ENCODE measurements around the gene AOC2. TPM values are rescaled to one million over a fixed set of nuclear protein-coding genes. Genes with fewer than 3 reads are reported as not detected.
"Not testable (repeated sequence)": the region's sequence is repeated elsewhere in the genome, so short reads cannot be mapped to it uniquely, and the experiment has no call there.

Gene AOC2
- polyA plus RNA-seq, 1 of the 3 experiments (the other 2 are of a cell fraction): 0.33 TPM

GRCh38 chr17:42855048-42855596, 10.7 kb downstream of the AOC2 start:
- WGBS (ENCODE audit: low lambda C conversion rate): 57% methylated on average over 5 of the region's 8 CpGs
- H3K9ac ChIP-seq: no peak overlapping the region
- POLR2A ChIA-PET: interaction anchor here (0.9 kb wide), 1 partner anchor 30 kb away, joined by 5 read pairs; no protein-coding TSS in a partner anchor

DNA sequence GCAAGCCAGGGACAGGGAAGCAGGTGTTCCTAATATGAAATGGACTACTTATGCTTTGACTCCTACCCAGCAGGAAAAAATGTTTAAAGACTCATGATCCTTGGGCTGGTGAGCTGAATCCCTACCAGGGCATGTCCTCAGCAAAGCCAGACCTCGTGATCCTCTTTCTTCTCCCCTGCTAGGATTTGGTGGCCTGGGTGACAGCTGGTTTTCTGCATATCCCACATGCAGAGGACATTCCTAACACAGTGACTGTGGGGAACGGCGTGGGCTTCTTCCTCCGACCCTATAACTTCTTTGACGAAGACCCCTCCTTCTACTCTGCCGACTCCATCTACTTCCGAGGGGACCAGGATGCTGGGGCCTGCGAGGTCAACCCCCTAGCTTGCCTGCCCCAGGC, 11.7 kb downstream of the AOC2 start:
- H3K27me3 ChIP-seq (ENCODE audit: insufficient read depth); H3K9me2 ChIP-seq; H3F3A ChIP-seq (replicated peaks; ENCODE audit: insufficient read depth); H3K4me1 ChIP-seq (ENCODE audit: control insufficient read depth in 1 of 2, insufficient read depth in 2 of 2, low read depth in 1 of 2, low read length in 1 of 2); H3K4me3 ChIP-seq (ENCODE audit: low read depth in 2 of 2, low read length in 1 of 2); H3K27ac ChIP-seq (ENCODE audit: low read depth in 2 of 2, low read length in 1 of 2); H3K9me3 ChIP-seq; H4K20me1 ChIP-seq (ENCODE audit: insufficient read depth); H3K9ac ChIP-seq; DNase-seq; H3K36me3 ChIP-seq (replicated peaks in 1 of 2; ENCODE audit: control insufficient read depth in 1 of 2, insufficient read depth in 2 of 2, low read length in 1 of 2); H3K4me2 ChIP-seq; H3K79me2 ChIP-seq (ENCODE audit: insufficient read depth); H2AFZ ChIP-seq (ENCODE audit: low read depth); POLR2A ChIA-PET: not testable (repeated sequence)
- WGBS (ENCODE audit: low lambda C conversion rate): 83% methylated on average over 7 of the region's 8 CpGs
- CTCF ChIA-PET: interaction anchor here (1.2 kb wide), 1 partner anchor 13 kb away, joined by 4 read pairs; no protein-coding TSS in a partner anchor

More at GRCh38 chr17:42855048-42855596, 10.7 kb downstream of the AOC2 start:
- no peaks in the 10 kb centered on the region for H3K79me2 ChIP-seq (ENCODE audit: insufficient read depth)
- no peaks in the 10 kb centered on the region for H4K20me1 ChIP-seq (ENCODE audit: insufficient read depth)
- DNase-seq: no peak
- CTCF ChIA-PET: interaction anchor here (1.2 to 1.7 kb wide), 2 partner anchors 12 to 35 kb away, joined by 4 read pairs; no protein-coding TSS in a partner anchor
- TF ChIP-seq MXI1 (IDR thresholded peaks at IDR 0.05; ENCODE audit: low read depth, low read length): no peak
- no peak for TF ChIP-seq FOSL2 (IDR thresholded peaks at IDR 0.05; ENCODE audit: borderline replicate concordance, low read depth)
- TF ChIP-seq, protein P1, sequence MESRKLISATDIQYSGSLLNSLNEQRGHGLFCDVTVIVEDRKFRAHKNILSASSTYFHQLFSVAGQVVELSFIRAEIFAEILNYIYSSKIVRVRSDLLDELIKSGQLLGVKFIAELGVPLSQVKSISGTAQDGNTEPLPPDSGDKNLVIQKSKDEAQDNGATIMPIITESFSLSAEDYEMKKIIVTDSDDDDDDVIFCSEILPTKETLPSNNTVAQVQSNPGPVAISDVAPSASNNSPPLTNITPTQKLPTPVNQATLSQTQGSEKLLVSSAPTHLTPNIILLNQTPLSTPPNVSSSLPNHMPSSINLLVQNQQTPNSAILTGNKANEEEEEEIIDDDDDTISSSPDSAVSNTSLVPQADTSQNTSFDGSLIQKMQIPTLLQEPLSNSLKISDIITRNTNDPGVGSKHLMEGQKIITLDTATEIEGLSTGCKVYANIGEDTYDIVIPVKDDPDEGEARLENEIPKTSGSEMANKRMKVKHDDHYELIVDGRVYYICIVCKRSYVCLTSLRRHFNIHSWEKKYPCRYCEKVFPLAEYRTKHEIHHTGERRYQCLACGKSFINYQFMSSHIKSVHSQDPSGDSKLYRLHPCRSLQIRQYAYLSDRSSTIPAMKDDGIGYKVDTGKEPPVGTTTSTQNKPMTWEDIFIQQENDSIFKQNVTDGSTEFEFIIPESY (IDR thresholded peaks at IDR 0.05; ENCODE audit: borderline replicate concordance, low read depth): no peak
- H3K27ac ChIP-seq (ENCODE audit: low read depth in 2 of 2, low read length in 1 of 2): no peak overlapping the region
- H3K36me3 ChIP-seq (replicated peaks in 1 of 2; ENCODE audit: control insufficient read depth in 1 of 2, insufficient read depth in 2 of 2, low read length in 1 of 2): no peaks in the 10 kb centered on the region
- no peaks in the 10 kb centered on the region for H3F3A ChIP-seq (replicated peaks; ENCODE audit: insufficient read depth)
- no peak overlapping the region for H3K4me3 ChIP-seq (ENCODE audit: low read depth in 2 of 2, low read length in 1 of 2)
- H3K4me2 ChIP-seq: no peak overlapping the region
- no peaks in the 10 kb centered on the region; a peak in 1 of 4 replicates for H3K4me1 ChIP-seq (ENCODE audit: control insufficient read depth in 1 of 2, insufficient read depth in 2 of 2, low read depth in 1 of 2, low read length in 1 of 2)
- H3K9me2 ChIP-seq: no peaks in the 10 kb centered on the region
- H2AFZ ChIP-seq (ENCODE audit: low read depth): no peak overlapping the region
- H3K27me3 ChIP-seq (ENCODE audit: insufficient read depth): 0 out of 2 replicates have a peak, but pooled peaks cover 5% of the 10 kb centered on the region
- no peaks in the 10 kb centered on the region for H3K9me3 ChIP-seq

DNA sequence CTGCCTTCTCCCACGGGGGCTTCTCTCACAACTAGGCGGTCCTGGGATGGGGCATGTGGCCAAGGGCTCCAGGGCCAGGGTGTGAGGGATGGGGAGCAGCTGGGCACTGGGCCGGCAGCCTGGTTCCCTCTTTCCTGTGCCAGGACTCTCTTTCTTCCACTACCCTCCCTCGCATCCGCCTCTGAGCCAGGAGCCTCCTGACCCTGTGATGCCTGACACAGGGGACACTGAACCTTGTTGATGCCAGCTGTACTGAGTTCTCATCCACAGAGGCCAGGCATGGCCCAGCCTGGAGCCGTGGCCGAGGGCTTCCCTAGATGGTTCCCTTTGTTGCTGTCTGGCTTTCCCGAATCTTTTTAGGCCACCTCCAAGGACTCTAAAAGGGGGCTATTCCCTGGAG, 12.1 kb downstream of the AOC2 start:
- H3K9ac ChIP-seq; CTCF ChIA-PET; H3K4me1 ChIP-seq (ENCODE audit: control insufficient read depth in 1 of 2, insufficient read depth in 2 of 2, low read depth in 1 of 2, low read length in 1 of 2); H4K20me1 ChIP-seq (ENCODE audit: insufficient read depth); H3K79me2 ChIP-seq (ENCODE audit: insufficient read depth); H3K36me3 ChIP-seq (replicated peaks in 1 of 2; ENCODE audit: control insufficient read depth in 1 of 2, insufficient read depth in 2 of 2, low read length in 1 of 2); H2AFZ ChIP-seq (ENCODE audit: low read depth); H3K9me2 ChIP-seq; H3K27me3 ChIP-seq (ENCODE audit: insufficient read depth); H3K27ac ChIP-seq (ENCODE audit: low read depth in 2 of 2, low read length in 1 of 2); DNase-seq; H3K4me3 ChIP-seq (ENCODE audit: low read depth in 2 of 2, low read length in 1 of 2); H3K4me2 ChIP-seq; H3F3A ChIP-seq (replicated peaks; ENCODE audit: insufficient read depth); POLR2A ChIA-PET; H3K9me3 ChIP-seq: not testable (repeated sequence)
- WGBS (ENCODE audit: low lambda C conversion rate): 83% methylated on average over 6 of the region's 8 CpGs
